ENCODE measurements around the gene KIAA0930. TPM values are rescaled to one million over a fixed set of nuclear protein-coding genes. Genes with fewer than 3 reads are reported as not detected.

Gene KIAA0930
- total RNA-seq, 6 donors from 2014 or later: 31.2 to 103 (median 42.8) TPM

GRCh38 chr22:45200860-45201511, 39.7 kb downstream of the KIAA0930 start:
- no peak for TF ChIP-seq EP300 (IDR thresholded peaks at IDR 0.05)
- TF ChIP-seq POLR2AphosphoS5 (IDR thresholded peaks at IDR 0.05): no peak
- no peak for TF ChIP-seq POLR2A (IDR thresholded peaks at IDR 0.05)
- TF ChIP-seq CTCF (IDR thresholded peaks at IDR 0.05): no peak
- 93% methylated on average over 18 of the region's 18 CpGs for WGBS, 2 donors
- no peak overlapping the region for H3K27ac ChIP-seq
- ATAC-seq (ENCODE audit: low FRiP score in 2 of 2) (no peak), DNase-seq (no peak)
- H3K4me3 ChIP-seq: no peak overlapping the region
- H3K36me3 ChIP-seq: peaks cover 10 to 89% (median 81%) of the 10 kb centered on the region in 4 donors
- no peaks in the 10 kb centered on the region for H3K27me3 ChIP-seq
- no peaks in the 10 kb centered on the region for H3K9me3 ChIP-seq
- no peaks in the 10 kb centered on the region for H3K4me1 ChIP-seq

- DNase-seq: no peak
- no peaks in the 10 kb centered on the region for H3K9me3 ChIP-seq
- no peak for ATAC-seq (ENCODE audit: low FRiP score in 2 of 2)
- WGBS, 2 donors: 87 to 90% methylated on average over 8 to 9 of the region's 9 CpGs
- H3K4me3 ChIP-seq: no peak overlapping the region
- no peak for TF ChIP-seq EP300 (IDR thresholded peaks at IDR 0.05)
- TF ChIP-seq CTCF (IDR thresholded peaks at IDR 0.05): no peak
- no peak for TF ChIP-seq POLR2A (IDR thresholded peaks at IDR 0.05)
- no peak for TF ChIP-seq POLR2AphosphoS5 (IDR thresholded peaks at IDR 0.05)
- H3K27me3 ChIP-seq: no peaks in the 10 kb centered on the region
- H3K4me1 ChIP-seq: no peaks in the 10 kb centered on the region
- no peak overlapping the region for H3K27ac ChIP-seq
- peaks cover 10 to 90% (median 83%) of the 10 kb centered on the region in 4 donors for H3K36me3 ChIP-seq
Measured at GRCh38 chr22:45200230-45200629, 40.5 kb downstream of the KIAA0930 start.

- DNase-seq: no peak
- Histone ChIP-seq H3K27ac (no peak overlapping the region), H3K36me3 (peaks cover 10 to 89% (median 80%) of the 10 kb centered on the region in 4 donors), H3K4me1 (no peaks in the 10 kb centered on the region), H3K27me3 (no peaks in the 10 kb centered on the region), H3K9me3 (no peaks in the 10 kb centered on the region), H3K4me3 (no peak overlapping the region)
- ATAC-seq (ENCODE audit: low FRiP score in 2 of 2): no peak
- WGBS, 2 donors: 92 to 95% methylated on average over 16 of the region's 16 CpGs
- TF ChIP-seq EP300 (IDR thresholded peaks at IDR 0.05) (no peak), POLR2A (IDR thresholded peaks at IDR 0.05) (no peak)
Measured at GRCh38 chr22:45199723-45200122, 41.0 kb downstream of the KIAA0930 start.

- no peak overlapping the region for H3K4me3 ChIP-seq
- no peak for DNase-seq
- no peak for TF ChIP-seq POLR2A (IDR thresholded peaks at IDR 0.05)
- TF ChIP-seq EP300 (IDR thresholded peaks at IDR 0.05): no peak
- TF ChIP-seq CTCF (IDR thresholded peaks at IDR 0.05): no peak
- TF ChIP-seq POLR2AphosphoS5 (IDR thresholded peaks at IDR 0.05): no peak
- no peaks in the 10 kb centered on the region for H3K27me3 ChIP-seq
- no peaks in the 10 kb centered on the region for H3K4me1 ChIP-seq
- WGBS, 2 donors: 83 to 84% methylated on average over 9 of the region's 9 CpGs
- ATAC-seq (ENCODE audit: low FRiP score in 2 of 2): no peak
- H3K9me3 ChIP-seq: no peaks in the 10 kb centered on the region
- H3K36me3 ChIP-seq: peaks cover 10 to 77% (median 67%) of the 10 kb centered on the region in 4 donors
- H3K27ac ChIP-seq: no peak overlapping the region
Measured at GRCh38 chr22:45198463-45198795, 42.3 kb downstream of the KIAA0930 start.

GRCh38 chr22:45197606-45198462, 42.9 kb downstream of the KIAA0930 start:
- TF ChIP-seq EP300 (IDR thresholded peaks at IDR 0.05): no peak
- no peak for TF ChIP-seq CTCF (IDR thresholded peaks at IDR 0.05)
- TF ChIP-seq POLR2AphosphoS5 (IDR thresholded peaks at IDR 0.05): no peak
- TF ChIP-seq POLR2A (IDR thresholded peaks at IDR 0.05): no peak
- ATAC-seq (ENCODE audit: low FRiP score in 2 of 2) (no peak), DNase-seq (no peak)
- Histone ChIP-seq H3K9me3 (no peaks in the 10 kb centered on the region), H3K27me3 (no peaks in the 10 kb centered on the region), H3K27ac (no peak overlapping the region), H3K36me3 (peaks cover 10 to 71% (median 61%) of the 10 kb centered on the region in 4 donors), H3K4me1 (no peaks in the 10 kb centered on the region), H3K4me3 (no peak overlapping the region)
- 89 to 92% methylated on average over 23 to 28 of the region's 28 CpGs for WGBS, 2 donors
